Stomach (tissue), 4 donors: ENCODE data around the gene DUSP28.

Experiments used
- EP300 ChIP-seq: sonication (generic); formaldehyde crosslinking; IDR thresholded peaks from one replicate; pipeline ENCODE4 v1.6.1; 2017; ENCODE audit warnings: antibody characterized with exemption
- POLR2A ChIP-seq, 4 donors: fragments of 450-650 bp; IDR thresholded peaks; one replicate each; pipeline ENCODE4 v1.6.1; 2016; ENCODE audit warnings: antibody characterized with exemption in 4 of 4, control low read depth in 2 of 4, mild to moderate bottlenecking in 1 of 4, moderate library complexity in 1 of 4
- POLR2AphosphoS5 ChIP-seq, 3 donors: sonication (generic); formaldehyde crosslinking; IDR thresholded peaks; one replicate each; pipeline ENCODE4 v1.6.1; 2016; ENCODE audit warnings: antibody characterized with exemption in 3 of 3
- TF ChIP-seq, protein P1 (sequence below), 7 experiments: fragments of 450-650 bp in 4 of 7; fragments of 200-600 bp in 3 of 7; sonication (generic) in 3 of 7; IDR thresholded peaks; one replicate each; pipeline ENCODE4 v1.5.1; 2016 to 2019; ENCODE audit warnings: antibody characterized with exemption in 7 of 7, control low read depth in 2 of 7, mild to moderate bottlenecking in 1 of 7

DNA sequence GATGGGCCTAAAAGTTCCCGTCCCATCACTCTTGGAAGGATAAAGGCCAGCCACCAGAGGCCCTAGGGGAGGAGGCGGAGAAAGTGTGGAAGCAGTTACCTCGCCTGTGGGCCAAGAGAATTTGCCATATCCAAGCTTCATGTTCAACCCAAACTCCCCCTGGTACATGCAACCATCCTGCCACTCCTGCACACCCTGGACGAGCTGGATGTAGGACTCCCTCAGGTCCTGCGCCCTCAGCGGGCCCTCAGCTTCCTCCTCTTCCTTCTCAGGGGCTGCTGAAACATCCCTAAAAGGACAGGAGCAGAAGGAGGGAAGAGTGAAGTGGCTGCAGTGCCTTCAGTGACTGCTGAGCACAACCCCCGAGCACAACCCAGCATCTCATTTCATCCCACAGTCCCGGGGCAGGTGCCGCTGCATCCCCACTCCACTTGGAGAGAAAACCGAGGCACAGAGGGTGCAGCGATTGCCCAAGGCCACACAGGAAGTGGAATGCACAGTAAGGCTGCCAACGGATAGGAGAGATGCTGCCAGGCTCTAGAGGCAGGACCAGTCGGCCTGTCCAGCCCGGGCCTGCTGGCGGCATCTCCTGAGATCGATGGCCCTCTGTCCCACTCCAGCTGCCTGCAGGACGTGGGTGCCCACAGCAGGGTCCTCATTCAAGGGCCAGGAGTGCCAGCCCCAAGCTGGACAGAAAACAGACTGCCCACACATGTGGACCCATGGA is 5.2 kb upstream of the DUSP28 start:
- TF ChIP-seq, protein P1, sequence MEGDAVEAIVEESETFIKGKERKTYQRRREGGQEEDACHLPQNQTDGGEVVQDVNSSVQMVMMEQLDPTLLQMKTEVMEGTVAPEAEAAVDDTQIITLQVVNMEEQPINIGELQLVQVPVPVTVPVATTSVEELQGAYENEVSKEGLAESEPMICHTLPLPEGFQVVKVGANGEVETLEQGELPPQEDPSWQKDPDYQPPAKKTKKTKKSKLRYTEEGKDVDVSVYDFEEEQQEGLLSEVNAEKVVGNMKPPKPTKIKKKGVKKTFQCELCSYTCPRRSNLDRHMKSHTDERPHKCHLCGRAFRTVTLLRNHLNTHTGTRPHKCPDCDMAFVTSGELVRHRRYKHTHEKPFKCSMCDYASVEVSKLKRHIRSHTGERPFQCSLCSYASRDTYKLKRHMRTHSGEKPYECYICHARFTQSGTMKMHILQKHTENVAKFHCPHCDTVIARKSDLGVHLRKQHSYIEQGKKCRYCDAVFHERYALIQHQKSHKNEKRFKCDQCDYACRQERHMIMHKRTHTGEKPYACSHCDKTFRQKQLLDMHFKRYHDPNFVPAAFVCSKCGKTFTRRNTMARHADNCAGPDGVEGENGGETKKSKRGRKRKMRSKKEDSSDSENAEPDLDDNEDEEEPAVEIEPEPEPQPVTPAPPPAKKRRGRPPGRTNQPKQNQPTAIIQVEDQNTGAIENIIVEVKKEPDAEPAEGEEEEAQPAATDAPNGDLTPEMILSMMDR (IDR thresholded peaks at IDR 0.05), result no peak
- TF ChIP-seq POLR2A (IDR thresholded peaks at IDR 0.05) (no peak), EP300 (no peak), POLR2AphosphoS5 (IDR thresholded peaks at IDR 0.05) (no peak)
